ENCODE data around the gene PIP5K1C. TPM values are rescaled to one million over a fixed set of nuclear protein-coding genes. Genes with fewer than 3 reads are reported as not detected.
A peak's percentile ranks its signal among the peaks of the same experiment; 100 is the strongest.

Gene PIP5K1C
- total and polyA plus RNA-seq, 9 donors, result 8.4 to 30.0 (median 23.9) TPM

DNA sequence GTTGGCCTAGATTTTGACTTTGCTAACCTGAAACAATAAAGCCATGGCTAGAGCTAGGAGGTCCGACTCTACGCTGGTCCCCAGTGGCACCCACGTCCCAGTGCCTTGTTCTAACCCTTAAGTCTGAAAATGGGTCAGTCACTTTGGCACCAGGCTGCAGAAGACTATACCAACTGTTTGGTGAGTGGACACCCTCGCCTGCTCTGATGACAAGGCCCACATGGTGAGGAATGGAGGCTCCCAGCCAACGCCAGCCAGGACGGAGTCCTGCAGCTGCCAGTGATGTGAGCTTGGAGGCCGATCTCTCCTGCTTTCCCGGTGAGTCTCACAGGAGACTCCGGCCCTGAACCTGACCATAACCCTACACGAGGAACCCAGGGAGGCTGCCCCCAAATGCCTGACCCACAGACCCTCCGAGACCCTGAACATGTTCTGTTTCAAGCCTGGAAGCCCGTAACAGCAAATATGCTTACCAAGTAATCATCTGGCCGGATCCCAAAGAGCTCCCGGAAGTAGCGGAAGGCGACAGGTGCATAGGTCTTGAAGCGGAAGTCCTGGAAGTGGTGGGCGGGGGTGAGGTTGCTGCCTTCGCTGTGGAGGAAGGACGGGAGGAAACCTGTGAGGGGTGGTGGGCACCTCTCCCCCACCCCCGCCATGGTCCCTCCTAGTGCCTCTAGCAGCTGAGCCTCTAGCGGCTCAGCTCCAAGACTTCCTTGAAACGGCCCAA is 39.6 kb downstream of the PIP5K1C start:
- Histone ChIP-seq H3K27me3 (ENCODE audit: control insufficient read depth, insufficient read depth, low read length) (no peaks in the 10 kb centered on the region), H3K9me3 (replicated peaks; ENCODE audit: control insufficient read depth, low read depth, low read length) (peaks cover 3% of the 10 kb centered on the region), H3K4me1 (ENCODE audit: control insufficient read depth, insufficient read depth, low read length) (peaks cover 18% of the 10 kb centered on the region), H3K4me3 (ENCODE audit: low read length) (no peak overlapping the region), H3K27ac (ENCODE audit: low read length) (peak overlapping the region; percentile 80), H3K36me3 (ENCODE audit: control insufficient read depth, insufficient read depth, low read length) (peaks cover 83% of the 10 kb centered on the region)
- 75% methylated on average over 16 of the region's 23 CpGs for WGBS (ENCODE audit: insufficient coverage)
- peak; percentile 43 for DNase-seq

DNA sequence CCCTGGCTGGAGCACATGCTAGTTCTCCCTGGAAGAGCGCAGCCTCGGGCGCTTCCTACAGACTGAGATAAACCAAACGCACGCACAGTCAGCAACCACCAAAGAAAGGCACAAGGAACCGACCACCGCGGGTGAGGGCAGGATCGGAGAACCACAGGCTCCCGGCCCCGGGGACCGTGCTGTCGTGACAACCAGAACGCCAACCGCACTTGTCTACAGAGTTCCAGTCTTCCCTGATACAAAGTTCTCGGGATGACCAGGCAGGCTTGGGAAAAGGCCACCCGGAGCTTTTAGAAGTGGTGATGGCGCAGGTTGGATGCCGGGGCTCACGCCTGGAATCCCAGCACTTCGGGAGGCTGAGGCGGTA is 40.5 kb downstream of the PIP5K1C start:
- no peak for DNase-seq
- 91% methylated on average over 21 of the region's 22 CpGs for WGBS (ENCODE audit: insufficient coverage)
- peaks cover 79% of the 10 kb centered on the region for H3K36me3 ChIP-seq (ENCODE audit: control insufficient read depth, insufficient read depth, low read length)

DNA sequence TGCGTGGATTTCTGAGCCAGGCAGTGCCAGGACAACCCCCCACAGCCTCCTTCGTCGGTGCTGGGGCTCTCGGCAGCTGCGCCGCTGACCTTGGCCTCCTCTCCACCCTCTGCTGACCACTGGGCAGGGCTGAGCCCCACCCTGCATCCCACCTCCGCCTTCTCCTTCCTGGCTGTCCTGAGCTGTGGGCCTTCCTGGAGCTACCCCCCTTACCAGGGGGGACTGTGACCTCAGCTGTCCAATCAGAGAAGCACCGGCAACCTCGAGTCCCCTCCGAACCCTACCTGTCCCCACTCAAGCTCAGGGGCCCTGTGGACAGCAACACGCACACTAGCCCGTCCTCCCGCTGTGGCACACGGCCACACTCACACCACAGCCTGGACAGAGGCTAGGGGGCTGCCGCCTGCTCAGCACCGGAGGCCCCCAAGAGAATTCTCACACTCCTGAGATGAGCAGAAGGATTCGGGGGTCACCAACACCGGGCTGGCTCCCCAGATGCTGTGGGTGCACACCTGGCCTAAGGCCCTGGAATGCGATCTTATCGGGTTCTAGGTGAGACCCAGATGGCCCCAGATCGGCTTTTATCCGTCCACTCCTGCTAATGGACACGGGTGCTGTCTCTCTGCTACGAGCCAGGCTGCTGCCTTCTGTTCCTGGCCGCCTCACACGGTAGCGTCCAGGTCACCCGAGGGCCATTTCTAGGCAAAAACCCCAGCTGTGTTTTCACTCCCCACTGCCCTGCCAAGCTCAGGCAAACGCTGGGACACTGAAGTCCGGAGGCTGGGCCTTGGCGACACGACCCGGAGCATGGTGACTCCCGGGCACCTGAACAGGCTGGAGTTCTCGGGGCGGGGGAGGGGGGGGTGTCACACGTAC is 41.2 kb downstream of the PIP5K1C start:
- H3K36me3 ChIP-seq (ENCODE audit: control insufficient read depth, insufficient read depth, low read length), result peaks cover 73% of the 10 kb centered on the region
- H3K27me3 ChIP-seq (ENCODE audit: control insufficient read depth, insufficient read depth, low read length), result no peaks in the 10 kb centered on the region
- no peak overlapping the region for H3K27ac ChIP-seq (ENCODE audit: low read length)
- no peak for DNase-seq
- H3K9me3 ChIP-seq (replicated peaks; ENCODE audit: control insufficient read depth, low read depth, low read length), result peaks cover 3% of the 10 kb centered on the region
- H3K4me3 ChIP-seq (ENCODE audit: low read length), result no peak overlapping the region
- peaks cover 22% of the 10 kb centered on the region for H3K4me1 ChIP-seq (ENCODE audit: control insufficient read depth, insufficient read depth, low read length)
- WGBS (ENCODE audit: insufficient coverage), result 88% methylated on average over 37 of the region's 37 CpGs

More for the DNA sequence above, 40.5 kb downstream of the PIP5K1C start:
- Histone ChIP-seq H3K9me3 (replicated peaks; ENCODE audit: control insufficient read depth, low read depth, low read length) (peaks cover 3% of the 10 kb centered on the region), H3K27ac (ENCODE audit: low read length) (no peak overlapping the region), H3K27me3 (ENCODE audit: control insufficient read depth, insufficient read depth, low read length) (no peaks in the 10 kb centered on the region), H3K4me1 (ENCODE audit: control insufficient read depth, insufficient read depth, low read length) (peaks cover 22% of the 10 kb centered on the region), H3K4me3 (ENCODE audit: low read length) (no peak overlapping the region)

DNA sequence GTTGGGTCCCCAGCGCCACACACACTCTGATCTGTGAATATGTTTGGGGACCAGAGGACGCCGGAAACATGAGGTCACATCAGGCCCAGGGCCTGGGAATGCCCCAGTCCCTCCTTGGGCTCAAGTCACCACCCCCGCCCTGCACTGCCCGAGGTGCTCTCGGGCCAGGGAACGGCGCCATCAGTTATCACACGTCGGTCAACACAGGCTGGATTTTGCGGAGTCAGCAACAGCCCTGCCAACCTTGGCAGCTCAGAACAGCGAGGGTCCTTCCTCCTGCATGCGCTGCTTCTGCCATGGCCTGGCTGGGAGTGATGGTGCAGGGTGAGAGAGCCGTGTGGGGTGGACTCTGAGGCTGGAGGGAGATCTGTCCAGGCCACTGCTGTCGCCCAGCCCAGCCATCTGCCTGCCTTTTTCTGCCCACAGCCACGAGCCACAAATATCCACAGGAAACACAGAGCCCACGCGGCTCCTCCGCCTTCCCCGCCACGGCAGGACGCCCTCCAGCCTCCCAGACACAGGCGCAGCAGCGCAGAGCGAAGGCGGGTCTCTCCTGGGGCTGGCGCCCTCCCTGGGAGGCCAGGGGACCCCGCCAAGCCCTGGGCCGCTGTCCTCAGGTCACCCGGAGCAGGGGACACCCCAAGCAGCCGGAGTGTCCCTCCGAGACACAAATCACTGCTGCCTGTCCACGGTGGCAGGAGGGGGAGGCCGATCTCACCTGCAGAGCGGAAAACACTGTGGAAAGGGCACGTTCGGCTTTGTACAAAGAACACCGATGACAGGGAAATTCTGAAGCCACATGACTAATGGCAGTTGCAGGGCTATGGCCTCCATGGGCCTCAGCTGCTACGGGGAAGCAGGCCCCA is 42.0 kb downstream of the PIP5K1C start:
- Histone ChIP-seq H3K4me1 (ENCODE audit: control insufficient read depth, insufficient read depth, low read length) (peaks cover 22% of the 10 kb centered on the region), H3K27ac (ENCODE audit: low read length) (no peak overlapping the region), H3K36me3 (ENCODE audit: control insufficient read depth, insufficient read depth, low read length) (peaks cover 72% of the 10 kb centered on the region), H3K4me3 (ENCODE audit: low read length) (no peak overlapping the region), H3K27me3 (ENCODE audit: control insufficient read depth, insufficient read depth, low read length) (no peaks in the 10 kb centered on the region), H3K9me3 (replicated peaks; ENCODE audit: control insufficient read depth, low read depth, low read length) (peaks cover 3% of the 10 kb centered on the region)
- DNase-seq, result no peak
- WGBS (ENCODE audit: insufficient coverage), result 87% methylated on average over 32 of the region's 39 CpGs

DNA sequence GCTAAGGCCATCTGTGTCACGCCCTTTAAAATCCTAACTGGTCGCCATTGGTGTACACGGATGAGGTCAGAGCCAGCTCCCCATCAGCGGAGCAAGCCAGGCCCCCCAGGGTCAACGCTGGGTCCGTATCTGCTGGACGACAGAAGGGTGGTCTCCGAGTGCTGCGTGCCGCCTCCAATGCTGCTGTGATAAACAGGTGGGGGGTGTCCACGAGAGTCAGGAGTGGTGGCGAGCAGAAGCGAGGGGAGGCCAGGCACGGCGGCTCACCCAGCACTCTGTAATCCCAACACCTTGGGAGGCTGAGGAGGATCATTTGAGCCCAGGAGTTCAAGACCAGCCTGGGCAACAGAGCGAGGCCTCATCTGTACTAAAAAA is 42.9 kb downstream of the PIP5K1C start:
- no peak for DNase-seq
- Histone ChIP-seq H3K36me3 (ENCODE audit: control insufficient read depth, insufficient read depth, low read length) (peaks cover 74% of the 10 kb centered on the region), H3K27me3 (ENCODE audit: control insufficient read depth, insufficient read depth, low read length) (no peaks in the 10 kb centered on the region), H3K9me3 (replicated peaks; ENCODE audit: control insufficient read depth, low read depth, low read length) (peaks cover 3% of the 10 kb centered on the region), H3K4me3 (ENCODE audit: low read length) (no peak overlapping the region), H3K4me1 (ENCODE audit: control insufficient read depth, insufficient read depth, low read length) (peaks cover 22% of the 10 kb centered on the region), H3K27ac (ENCODE audit: low read length) (no peak overlapping the region)
- WGBS (ENCODE audit: insufficient coverage), result 92% methylated on average over 8 of the region's 16 CpGs

DNA sequence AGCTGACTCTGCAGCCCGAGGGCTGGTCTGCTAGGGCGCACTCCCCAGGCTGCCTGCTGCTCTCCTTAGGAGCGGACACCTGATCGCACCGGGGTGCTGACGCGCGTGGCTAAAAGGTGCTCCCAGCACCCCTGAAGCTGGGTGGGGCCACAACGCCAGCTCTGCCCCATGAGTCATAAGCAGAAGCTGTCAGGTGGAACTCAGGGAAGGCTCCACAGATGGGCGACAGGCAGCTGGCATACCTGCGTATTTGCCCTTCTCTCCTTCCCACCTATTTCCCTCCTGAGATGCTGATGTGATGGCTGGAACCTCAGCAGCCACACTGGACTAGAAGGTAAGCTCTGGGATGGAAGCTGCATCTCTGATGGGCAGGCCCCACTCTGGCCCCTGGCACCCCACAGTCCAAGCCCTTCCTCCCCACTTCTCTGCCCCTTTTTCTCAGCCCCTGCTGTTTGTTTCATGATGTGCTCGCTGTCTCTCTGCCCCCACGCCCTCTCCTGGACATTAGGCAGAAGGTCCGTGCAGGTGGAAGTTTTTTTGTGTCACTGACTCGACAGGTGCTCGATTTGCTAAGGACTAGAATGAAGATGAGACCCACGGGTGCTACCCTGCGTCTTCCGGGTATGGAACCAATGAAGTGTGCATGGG is 43.4 kb downstream of the PIP5K1C start:
- WGBS (ENCODE audit: insufficient coverage), result 97% methylated on average over 18 of the region's 19 CpGs
- H3K36me3 ChIP-seq (ENCODE audit: control insufficient read depth, insufficient read depth, low read length), result peaks cover 78% of the 10 kb centered on the region
- H3K27me3 ChIP-seq (ENCODE audit: control insufficient read depth, insufficient read depth, low read length), result no peaks in the 10 kb centered on the region
- no peak for DNase-seq
- no peak overlapping the region for H3K27ac ChIP-seq (ENCODE audit: low read length)
- H3K4me1 ChIP-seq (ENCODE audit: control insufficient read depth, insufficient read depth, low read length), result peaks cover 22% of the 10 kb centered on the region
- H3K9me3 ChIP-seq (replicated peaks; ENCODE audit: control insufficient read depth, low read depth, low read length), result peaks cover 3% of the 10 kb centered on the region
- H3K4me3 ChIP-seq (ENCODE audit: low read length), result no peak overlapping the region

DNA sequence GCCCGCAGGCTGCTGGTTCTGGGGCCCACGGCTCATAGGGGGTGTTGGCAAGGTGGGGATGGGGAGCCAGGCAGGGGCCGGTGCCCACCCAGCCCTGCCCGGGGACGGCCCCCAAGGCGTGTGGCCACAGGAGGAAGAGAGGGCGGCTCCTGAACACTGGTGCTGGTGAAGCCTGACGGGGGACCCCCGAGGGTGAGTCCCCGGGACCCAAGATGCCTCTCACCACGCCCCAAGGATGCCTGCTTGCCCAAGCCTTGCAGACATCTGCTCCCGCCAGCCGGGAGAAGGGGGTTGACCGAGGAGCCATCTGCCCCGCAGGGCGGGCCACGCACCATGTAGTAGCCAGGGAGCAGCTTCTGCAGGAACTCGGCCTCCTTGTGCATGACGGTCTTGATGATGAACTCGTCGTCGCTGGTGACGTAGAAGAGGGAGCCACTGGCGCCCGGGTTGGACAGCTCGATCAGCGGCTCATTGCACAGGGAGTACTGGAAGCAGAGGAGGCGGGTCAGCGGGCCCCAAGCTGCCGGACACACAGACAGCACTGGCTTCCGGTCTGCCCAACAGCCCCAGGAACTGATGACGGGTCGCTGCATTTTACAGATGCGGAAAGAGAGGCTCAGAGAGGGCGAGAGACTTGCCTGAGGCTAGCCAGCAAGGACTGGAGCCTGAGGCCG is 44.1 kb downstream of the PIP5K1C start:
- H3K36me3 ChIP-seq (ENCODE audit: control insufficient read depth, insufficient read depth, low read length), result peaks cover 78% of the 10 kb centered on the region

DNA sequence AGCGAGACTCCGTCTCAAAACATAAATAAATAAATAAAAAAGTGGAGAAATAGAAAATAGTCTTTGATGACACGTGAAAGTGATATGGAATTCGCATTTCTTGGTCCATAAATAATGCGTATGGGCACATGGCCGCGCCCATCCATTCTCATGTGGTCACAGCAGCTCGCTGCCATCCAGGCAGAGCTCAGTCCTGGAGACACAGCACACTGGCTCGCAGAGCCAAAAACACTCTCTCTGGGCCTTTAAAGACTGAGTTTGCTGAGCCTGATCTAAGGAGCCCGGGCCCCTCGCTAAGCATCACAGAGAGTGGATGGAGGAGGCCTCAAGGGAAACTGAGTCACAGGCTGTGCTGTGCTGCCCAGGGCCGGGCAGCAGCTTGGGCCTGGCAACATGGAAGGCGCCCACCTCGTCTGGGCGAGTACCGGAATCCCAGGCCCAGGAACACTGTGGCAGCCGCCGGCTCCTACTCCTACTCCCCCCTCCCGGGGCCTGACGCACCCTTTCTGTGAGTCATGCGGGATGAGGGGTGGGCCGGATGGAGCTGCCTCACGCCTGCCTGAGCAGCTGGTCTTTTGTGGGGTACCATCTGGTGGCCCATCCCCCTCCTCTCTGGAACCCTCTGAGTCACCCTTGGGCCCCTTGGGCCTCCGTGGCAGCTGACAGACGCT is 44.7 kb downstream of the PIP5K1C start:
- peak; percentile 70 for DNase-seq
- H3K27ac ChIP-seq (ENCODE audit: low read length), result peak overlapping the region; percentile 83

More for the DNA sequence above, 44.1 kb downstream of the PIP5K1C start:
- WGBS (ENCODE audit: insufficient coverage), result 84% methylated on average over 34 of the region's 36 CpGs
- H3K4me3 ChIP-seq (ENCODE audit: low read length), result no peak overlapping the region
- peak overlapping the region; percentile 59 for H3K27ac ChIP-seq (ENCODE audit: low read length)
- no peaks in the 10 kb centered on the region for H3K27me3 ChIP-seq (ENCODE audit: control insufficient read depth, insufficient read depth, low read length)
- no peak for DNase-seq
- peaks cover 22% of the 10 kb centered on the region for H3K4me1 ChIP-seq (ENCODE audit: control insufficient read depth, insufficient read depth, low read length)
- H3K9me3 ChIP-seq (replicated peaks; ENCODE audit: control insufficient read depth, low read depth, low read length), result no peaks in the 10 kb centered on the region

More for the DNA sequence above, 44.7 kb downstream of the PIP5K1C start:
- H3K4me3 ChIP-seq (ENCODE audit: low read length), result no peak overlapping the region
- no peaks in the 10 kb centered on the region for H3K27me3 ChIP-seq (ENCODE audit: control insufficient read depth, insufficient read depth, low read length)
- peaks cover 15% of the 10 kb centered on the region for H3K4me1 ChIP-seq (ENCODE audit: control insufficient read depth, insufficient read depth, low read length)
- WGBS (ENCODE audit: insufficient coverage), result 82% methylated on average over 13 of the region's 25 CpGs
- H3K36me3 ChIP-seq (ENCODE audit: control insufficient read depth, insufficient read depth, low read length), result peaks cover 76% of the 10 kb centered on the region
- no peaks in the 10 kb centered on the region for H3K9me3 ChIP-seq (replicated peaks; ENCODE audit: control insufficient read depth, low read depth, low read length)
